Neural crest cell (in vitro differentiated cells): ENCODE data around the gene TTLL11. TPM values are rescaled to one million over a fixed set of nuclear protein-coding genes. Genes with fewer than 3 reads are reported as not detected.

Source experiments
- DNase-seq: peaks from one replicate; pipeline ENCODE4 v3.0.0; 2021; ENCODE audit warnings: low read depth, mixed read lengths, low spot score
- H3K27ac Mint-ChIP-seq: one replicate; pipeline ENCODE4 v1.8.0; 2021; ENCODE audit warnings: mild to moderate bottlenecking, mixed read lengths; ENCODE audit not compliant: unreplicated experiment
- H3K27me3 Mint-ChIP-seq: 2 replicates; pipeline ENCODE4 v1.8.0; 2021; ENCODE audit warnings: low read depth, mild to moderate bottlenecking, mixed read lengths
- H3K36me3 Mint-ChIP-seq: 2 replicates; pipeline ENCODE4 v1.8.0; 2021; ENCODE audit warnings: low read depth, mild to moderate bottlenecking, mixed read lengths
- H3K4me1 Mint-ChIP-seq: 2 replicates; pipeline ENCODE4 v1.8.0; 2021; ENCODE audit warnings: mixed read lengths
- H3K4me3 Mint-ChIP-seq: one replicate; pipeline ENCODE4 v1.8.0; 2021; ENCODE audit warnings: mild to moderate bottlenecking, mixed read lengths
- H3K9me3 Mint-ChIP-seq: 2 replicates; pipeline ENCODE4 v1.8.0; 2021; ENCODE audit warnings: mixed read lengths
- CTCF ChIP-seq: fragments of 200-600 bp; sonication (generic); conservative IDR thresholded peaks from 2 replicates; pipeline ENCODE4 v1.5.0; 2021; ENCODE audit warnings: antibody characterized with exemption, mild to moderate bottlenecking
- total RNA-seq: library from RNA; stranded (reverse); gene quantifications from 2 replicates; pipeline ENCODE4 v1.2.1, GENCODE V29; 2021

The TTLL11 gene
- total RNA-seq, 1 donor from 2014 or later = 9.1 TPM

DNA sequence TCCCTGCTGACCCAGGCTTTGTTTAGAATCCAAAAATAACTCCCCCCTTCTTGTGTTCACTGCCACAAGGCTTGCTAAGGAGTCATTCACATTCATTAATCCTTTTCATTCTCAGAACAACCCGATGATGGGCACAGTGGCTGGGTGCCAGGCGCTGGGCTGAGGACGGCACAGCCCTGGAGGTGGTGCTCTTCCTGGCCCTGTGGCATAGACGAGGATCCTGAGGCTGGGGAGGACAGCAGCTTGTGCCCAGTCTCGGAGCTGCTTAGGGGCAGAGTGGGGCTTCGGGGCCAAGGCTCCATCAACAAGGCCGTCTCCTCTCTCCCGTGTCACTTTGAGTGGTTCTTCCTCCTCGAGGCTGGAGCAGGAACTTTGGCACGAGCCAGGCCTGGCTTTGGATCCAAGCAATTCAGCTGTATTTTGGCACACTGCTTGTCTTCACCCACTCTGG, 166.7 kb downstream of the TTLL11 start:
- H3K36me3 Mint-ChIP-seq = no peaks in the 10 kb centered on the region
- peaks cover 11% of the 10 kb centered on the region for H3K27me3 Mint-ChIP-seq
- H3K9me3 Mint-ChIP-seq = no peaks in the 10 kb centered on the region
- peaks cover 11% of the 10 kb centered on the region for H3K4me1 Mint-ChIP-seq
- H3K4me3 Mint-ChIP-seq = no peak overlapping the region
- DNase-seq = no peak
- TF ChIP-seq CTCF = no peak
- no peak overlapping the region for H3K27ac Mint-ChIP-seq

- no peak for DNase-seq
- TF ChIP-seq CTCF = no peak
- no peaks in the 10 kb centered on the region for H3K36me3 Mint-ChIP-seq
- H3K4me3 Mint-ChIP-seq = no peak overlapping the region
- no peak overlapping the region for H3K27ac Mint-ChIP-seq
- H3K9me3 Mint-ChIP-seq = no peaks in the 10 kb centered on the region
- peaks cover 11% of the 10 kb centered on the region for H3K4me1 Mint-ChIP-seq
- peaks cover 11% of the 10 kb centered on the region for H3K27me3 Mint-ChIP-seq
Measured at GRCh38 chr9:121925935-121926334, 167.2 kb downstream of the TTLL11 start.

- H3K27me3 Mint-ChIP-seq = peaks cover 11% of the 10 kb centered on the region
- no peak overlapping the region for H3K27ac Mint-ChIP-seq
- no peaks in the 10 kb centered on the region for H3K36me3 Mint-ChIP-seq
- H3K4me3 Mint-ChIP-seq = no peak overlapping the region
- DNase-seq = no peak
- no peak for TF ChIP-seq CTCF
- H3K4me1 Mint-ChIP-seq = peaks cover 11% of the 10 kb centered on the region
- H3K9me3 Mint-ChIP-seq = no peaks in the 10 kb centered on the region
Measured at GRCh38 chr9:121924700-121925099, 168.4 kb downstream of the TTLL11 start.

DNA sequence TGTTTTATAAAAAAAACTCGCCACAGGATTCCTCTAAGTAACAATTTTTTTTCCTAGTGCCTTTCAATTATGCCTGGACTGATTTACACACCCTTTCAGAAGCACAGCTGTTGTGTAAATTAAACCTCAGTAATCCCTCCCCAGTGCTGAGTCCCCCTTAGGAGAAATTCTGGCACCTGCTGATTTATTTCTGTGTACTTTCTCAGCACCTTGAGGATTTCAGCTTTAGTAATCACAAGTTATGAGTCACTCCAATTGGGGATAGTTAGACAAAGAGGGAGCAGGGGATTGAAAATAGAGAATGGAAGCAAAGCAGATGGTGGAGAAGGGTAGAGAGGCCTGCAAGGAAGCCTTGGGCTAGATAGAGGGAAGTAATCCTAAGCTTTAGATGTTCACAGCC, 171.7 kb downstream of the TTLL11 start:
- H3K9me3 Mint-ChIP-seq = no peaks in the 10 kb centered on the region
- no peak overlapping the region for H3K4me3 Mint-ChIP-seq
- DNase-seq = no peak
- no peaks in the 10 kb centered on the region for H3K36me3 Mint-ChIP-seq
- no peak overlapping the region for H3K27ac Mint-ChIP-seq
- H3K4me1 Mint-ChIP-seq = peaks cover 11% of the 10 kb centered on the region
- peaks cover 6% of the 10 kb centered on the region for H3K27me3 Mint-ChIP-seq
- no peak for TF ChIP-seq CTCF

DNA sequence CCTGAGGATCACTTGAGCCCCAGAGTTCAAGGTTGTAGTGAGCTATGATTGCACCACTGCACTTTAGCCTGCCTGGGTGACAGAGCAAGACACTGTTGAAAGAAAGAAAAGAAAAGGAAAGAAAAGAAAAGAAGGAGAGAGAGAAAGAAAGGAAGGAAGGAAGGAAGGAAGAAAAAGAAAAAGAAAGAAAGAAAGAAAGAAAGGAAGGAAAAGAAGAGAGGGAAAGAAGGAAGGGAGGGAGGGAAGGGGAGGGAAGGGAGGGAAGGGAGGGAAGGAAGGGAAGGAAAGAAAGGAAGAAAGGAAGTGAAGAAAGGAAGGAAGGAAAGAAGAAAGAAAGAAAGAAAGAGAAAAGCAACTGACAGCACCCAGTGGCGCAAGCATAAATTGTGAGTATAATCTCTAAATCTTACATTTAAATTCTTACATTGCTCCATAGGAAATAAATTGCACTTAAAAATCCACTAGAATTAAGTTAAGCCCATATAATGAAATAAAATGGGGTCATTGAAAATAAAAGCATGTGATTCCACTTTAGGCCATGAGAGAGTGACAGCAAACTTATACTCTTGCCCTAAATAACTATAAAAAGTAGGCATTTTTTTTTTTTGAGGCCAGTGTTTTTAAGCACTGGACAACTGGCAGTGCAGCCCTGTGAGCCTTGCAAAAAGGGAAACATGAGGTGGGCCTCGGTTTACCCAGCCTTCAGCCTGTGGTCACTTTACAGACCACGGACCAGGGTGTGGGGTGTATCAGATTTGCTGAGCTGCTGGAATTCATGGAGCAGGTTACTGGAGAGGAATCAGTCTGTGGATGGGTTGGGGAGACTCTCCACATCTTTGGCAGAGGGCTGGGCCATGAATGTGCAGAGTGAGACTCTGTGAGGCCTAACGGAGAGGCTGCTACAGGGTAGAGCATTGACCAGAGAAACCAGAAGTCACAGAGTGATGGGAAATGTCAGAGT, 175.5 kb downstream of the TTLL11 start:
- Mint-ChIP-seq H3K36me3 (no peaks in the 10 kb centered on the region), H3K4me1 (no peaks in the 10 kb centered on the region), H3K27me3 (no peaks in the 10 kb centered on the region), H3K9me3 (no peaks in the 10 kb centered on the region), H3K4me3 (no peak overlapping the region), H3K27ac (no peak overlapping the region)
- no peak for TF ChIP-seq CTCF
- DNase-seq = no peak
